WTC11 (cell line): Measurements from ENCODE around the gene PNMA6A. TPM values are rescaled to one million over a fixed set of nuclear protein-coding genes. Genes with fewer than 3 reads are reported as not detected.

Experiments
- ATAC-seq: fragments of 200-7000 bp; cut with Tn5 transposase; 2 replicates; pipeline ENCODE4 v1.10.0; 2021; ENCODE audit warnings: mild to moderate bottlenecking, moderate library complexity
- CTCF ChIA-PET: fragments of 300-600 bp; sonication (Branson Sonifier 250); formaldehyde crosslinking; loops from one replicate; lab custom pipeline; 2021; ENCODE audit warnings: antibody characterized with exemption; lab: Charles Lee
- POLR2A ChIA-PET: fragments of 350-600 bp; sonication (Branson Sonifier 250); formaldehyde crosslinking; loops from one replicate; lab custom pipeline; 2021; ENCODE audit warnings: antibody characterized with exemption; lab: Charles Lee
- DNase-seq: peaks from one replicate; pipeline ENCODE4 v3.0.0; 2021; ENCODE audit warnings: low spot score
- H3K27ac Mint-ChIP-seq: 2 replicates; pipeline ENCODE4 v1.8.0; 2021; ENCODE audit warnings: mixed read lengths
- H3K27me3 Mint-ChIP-seq: 2 replicates; pipeline ENCODE4 v1.8.0; 2021; ENCODE audit warnings: low read depth, mild to moderate bottlenecking, moderate library complexity, mixed read lengths
- H3K36me3 Mint-ChIP-seq: 2 replicates; pipeline ENCODE4 v1.8.0; 2021; ENCODE audit warnings: mixed read lengths
- H3K4me1 Mint-ChIP-seq: 2 replicates; pipeline ENCODE4 v1.8.0; 2022; ENCODE audit warnings: mixed read lengths
- H3K4me3 Mint-ChIP-seq: 2 replicates; pipeline ENCODE4 v1.8.0; 2021; ENCODE audit warnings: mild to moderate bottlenecking, moderate library complexity, mixed read lengths
- H3K9me3 Mint-ChIP-seq: 2 replicates; pipeline ENCODE4 v1.8.0; 2021; ENCODE audit warnings: mixed read lengths
- E2F5 ChIP-seq: sonication (generic); formaldehyde crosslinking; IDR thresholded peaks from 2 replicates; pipeline ENCODE4 v1.8.1; 2022; ENCODE audit warnings: mild to moderate bottlenecking, moderate library complexity, missing genetic modification reagents
- ESRRA ChIP-seq: sonication (generic); formaldehyde crosslinking; IDR thresholded peaks from 2 replicates; pipeline ENCODE4 v1.8.1; 2022; ENCODE audit warnings: mild to moderate bottlenecking, missing genetic modification reagents, borderline replicate concordance
- ETV6 ChIP-seq: sonication (generic); formaldehyde crosslinking; IDR thresholded peaks from 2 replicates; pipeline ENCODE4 v1.8.1; 2022; ENCODE audit warnings: mild to moderate bottlenecking, missing genetic modification reagents
- FOXK1 ChIP-seq: sonication (generic); formaldehyde crosslinking; IDR thresholded peaks from 2 replicates; pipeline ENCODE4 v1.8.0; 2022; ENCODE audit warnings: mild to moderate bottlenecking, moderate library complexity, missing genetic modification reagents
- MAX ChIP-seq: sonication (generic); formaldehyde crosslinking; IDR thresholded peaks from 2 replicates; pipeline ENCODE4 v1.8.0; 2022; ENCODE audit warnings: mild to moderate bottlenecking, missing genetic modification reagents
- NFYB ChIP-seq: sonication (generic); formaldehyde crosslinking; conservative IDR thresholded peaks from 2 replicates; pipeline ENCODE4 v1.8.0; 2022; ENCODE audit warnings: low read depth, missing genetic modification reagents
- SMAD3 ChIP-seq: sonication (generic); formaldehyde crosslinking; IDR thresholded peaks from 2 replicates; pipeline ENCODE4 v1.8.0; 2022; ENCODE audit warnings: missing genetic modification reagents, mild to moderate bottlenecking, borderline replicate concordance
- SMAD4 ChIP-seq: sonication (generic); formaldehyde crosslinking; IDR thresholded peaks from 2 replicates; pipeline ENCODE4 v1.8.0; 2022; ENCODE audit warnings: mild to moderate bottlenecking, missing genetic modification reagents
- TEAD4 ChIP-seq: sonication (generic); formaldehyde crosslinking; IDR thresholded peaks from 2 replicates; pipeline ENCODE4 v1.8.0; 2022; ENCODE audit warnings: mild to moderate bottlenecking, missing genetic modification reagents
- USF2 ChIP-seq: sonication (generic); formaldehyde crosslinking; IDR thresholded peaks from 2 replicates; pipeline ENCODE4 v1.8.1; 2023; ENCODE audit warnings: mild to moderate bottlenecking, missing genetic modification reagents, moderate library complexity
- ZNF232 ChIP-seq: sonication (generic); formaldehyde crosslinking; IDR thresholded peaks from 2 replicates; pipeline ENCODE4 v1.8.0; 2022; ENCODE audit warnings: mild to moderate bottlenecking, missing genetic modification reagents
- ZNF317 ChIP-seq: sonication (generic); formaldehyde crosslinking; IDR thresholded peaks from 2 replicates; pipeline ENCODE4 v1.8.1; 2023; ENCODE audit warnings: low read depth, mild to moderate bottlenecking, moderate library complexity, missing genetic modification reagents, borderline replicate concordance
- total RNA-seq: library from RNA; stranded (reverse); gene quantifications from 3 replicates; pipeline ENCODE4 v1.2.3, GENCODE V29; 2021

PNMA6A gene
- total RNA-seq, 1 experiment from 2014 or later: 4.4 TPM

- Mint-ChIP-seq H3K27me3 (peaks cover 42% of the 10 kb centered on the region), H3K36me3 (peaks cover 10% of the 10 kb centered on the region), H3K27ac (no peak overlapping the region), H3K4me1 (no peaks in the 10 kb centered on the region), H3K4me3 (no peak overlapping the region), H3K9me3 (peaks cover 38% of the 10 kb centered on the region)
- POLR2A ChIA-PET: no interaction called here
- CTCF ChIA-PET: no interaction called here
- ATAC-seq (no peak), DNase-seq (no peak)
- TF ChIP-seq SMAD4 (no peak), FOXK1 (no peak), ZNF232 (no peak)
- TF ChIP-seq, all 79 proteins: peak for 0
These were observed 23.2 kb upstream of the PNMA6A start for GRCh38 chrX:153049093-153049492.

GRCh38 chrX:153052534-153052933 is 19.7 kb upstream of the PNMA6A start:
- Mint-ChIP-seq H3K36me3 (peaks cover 10% of the 10 kb centered on the region), H3K27ac (no peak overlapping the region), H3K27me3 (peaks cover 58% of the 10 kb centered on the region), H3K9me3 (peaks cover 22% of the 10 kb centered on the region), H3K4me3 (no peak overlapping the region), H3K4me1 (0 out of 2 replicates have a peak, but pooled peaks cover 3% of the 10 kb centered on the region)
- CTCF ChIA-PET: no interaction called here
- POLR2A ChIA-PET: interaction anchor here (0.6 kb wide), 1 partner anchor 127 kb away, joined by 4 read pairs; no protein-coding TSS in a partner anchor
- ATAC-seq (no peak), DNase-seq (no peak)
- no peak for TF ChIP-seq E2F5
- TF ChIP-seq MAX (CRISPR knock-in tag): no peak
- TF ChIP-seq TEAD4 (CRISPR knock-in tag): no peak

GRCh38 chrX:153055871-153056749 is 16.1 kb upstream of the PNMA6A start, which contains the start of gene PNMA3:
Gene PNMA3, plus strand, starts transcription at chrX:153056470. Its CDS starts 586 bp downstream, at chrX:153057056.
- POLR2A ChIA-PET: no interaction called here
- DNase-seq (peak; percentile 20), ATAC-seq (peak; percentile 73)
- CTCF ChIA-PET: no interaction called here
- TF ChIP-seq ESRRA (CRISPR knock-in tag) (peak; percentile 34; the same call in 1 of the 2 replicates), MAX (CRISPR knock-in tag) (peak; percentile 43; the same call in 1 of the 2 replicates), ETV6 (CRISPR knock-in tag) (no peak), SMAD3 (CRISPR knock-in tag) (no peak), NFYB (CRISPR knock-in tag) (no peak), USF2 (CRISPR knock-in tag) (peak; percentile 69)
- Mint-ChIP-seq H3K27me3 (peaks cover 45% of the 10 kb centered on the region), H3K9me3 (peaks cover under 1% of the 10 kb centered on the region; the same call in 1 of the 2 replicates), H3K4me3 (peak within 1 kb of the TSS; percentile 52), H3K36me3 (no peaks in the 10 kb centered on the region), H3K4me1 (0 out of 2 replicates have a peak, but pooled peaks cover 3% of the 10 kb centered on the region), H3K27ac (no peak within 1 kb of the TSS)

- DNase-seq: no peak
- Mint-ChIP-seq H3K27me3 (peaks cover 37% of the 10 kb centered on the region), H3K36me3 (no peaks in the 10 kb centered on the region), H3K27ac (no peak overlapping the region), H3K4me3 (peak overlapping the region; percentile 52), H3K4me1 (0 out of 2 replicates have a peak, but pooled peaks cover 3% of the 10 kb centered on the region), H3K9me3 (no peaks in the 10 kb centered on the region)
- ChIA-PET CTCF (no interaction called here), POLR2A (no interaction called here)
- no peak for ATAC-seq
- no peak for TF ChIP-seq ZNF317 (CRISPR knock-in tag)
These were observed 15.0 kb upstream of the PNMA6A start for GRCh38 chrX:153057281-153057680.
